ENCODE measurements around the gene PKN3. TPM values are rescaled to one million over a fixed set of nuclear protein-coding genes. Genes with fewer than 3 reads are reported as not detected.

Gene PKN3
- total RNA-seq, 1 donor from 2014 or later: 30.0 TPM

- H3K4me1 Mint-ChIP-seq: no peaks in the 10 kb centered on the region
- no peak for DNase-seq (ENCODE audit: low read depth, low spot score)
- H3K4me3 Mint-ChIP-seq: no peak overlapping the region
- no peaks in the 10 kb centered on the region for H3K36me3 Mint-ChIP-seq (ENCODE audit: low read depth)
- TF ChIP-seq, protein P1, sequence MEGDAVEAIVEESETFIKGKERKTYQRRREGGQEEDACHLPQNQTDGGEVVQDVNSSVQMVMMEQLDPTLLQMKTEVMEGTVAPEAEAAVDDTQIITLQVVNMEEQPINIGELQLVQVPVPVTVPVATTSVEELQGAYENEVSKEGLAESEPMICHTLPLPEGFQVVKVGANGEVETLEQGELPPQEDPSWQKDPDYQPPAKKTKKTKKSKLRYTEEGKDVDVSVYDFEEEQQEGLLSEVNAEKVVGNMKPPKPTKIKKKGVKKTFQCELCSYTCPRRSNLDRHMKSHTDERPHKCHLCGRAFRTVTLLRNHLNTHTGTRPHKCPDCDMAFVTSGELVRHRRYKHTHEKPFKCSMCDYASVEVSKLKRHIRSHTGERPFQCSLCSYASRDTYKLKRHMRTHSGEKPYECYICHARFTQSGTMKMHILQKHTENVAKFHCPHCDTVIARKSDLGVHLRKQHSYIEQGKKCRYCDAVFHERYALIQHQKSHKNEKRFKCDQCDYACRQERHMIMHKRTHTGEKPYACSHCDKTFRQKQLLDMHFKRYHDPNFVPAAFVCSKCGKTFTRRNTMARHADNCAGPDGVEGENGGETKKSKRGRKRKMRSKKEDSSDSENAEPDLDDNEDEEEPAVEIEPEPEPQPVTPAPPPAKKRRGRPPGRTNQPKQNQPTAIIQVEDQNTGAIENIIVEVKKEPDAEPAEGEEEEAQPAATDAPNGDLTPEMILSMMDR (conservative IDR thresholded peaks at IDR 0.05): no peak
- H3K27ac Mint-ChIP-seq (ENCODE audit: unreplicated experiment): no peak overlapping the region
- H3K27me3 Mint-ChIP-seq (ENCODE audit: low read depth): no peaks in the 10 kb centered on the region
- no peaks in the 10 kb centered on the region for H3K9me3 Mint-ChIP-seq
Observed at GRCh38 chr9:128764361-128764760, 62.1 kb downstream of the PKN3 start.

DNA sequence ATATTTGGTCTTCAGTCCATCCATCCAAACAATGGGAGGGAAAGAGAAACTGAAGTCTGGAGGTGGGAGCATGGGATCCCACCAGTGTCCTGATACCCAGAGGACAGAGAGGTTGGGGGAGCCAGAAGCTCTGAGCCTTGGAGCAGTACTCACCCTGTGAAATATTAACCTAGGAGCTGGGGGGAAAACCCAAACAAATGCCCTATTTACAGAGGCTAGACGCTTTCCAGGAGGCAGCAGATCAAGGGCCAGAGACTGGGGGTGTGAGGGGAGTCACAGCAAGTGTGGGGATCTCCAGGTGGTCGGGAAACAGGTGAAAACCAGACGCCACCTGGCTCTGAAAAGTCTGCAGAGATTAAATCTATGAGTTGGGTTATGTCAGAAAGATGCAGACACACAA, 63.2 kb downstream of the PKN3 start:
- DNase-seq (ENCODE audit: low read depth, low spot score): no peak
- TF ChIP-seq, protein P1 (conservative IDR thresholded peaks at IDR 0.05): no peak
- H3K4me3 Mint-ChIP-seq: no peak overlapping the region
- H3K9me3 Mint-ChIP-seq: no peaks in the 10 kb centered on the region
- peak overlapping the region; percentile 27 for H3K27ac Mint-ChIP-seq (ENCODE audit: unreplicated experiment)
- H3K4me1 Mint-ChIP-seq: peaks cover 2% of the 10 kb centered on the region
- H3K36me3 Mint-ChIP-seq (ENCODE audit: low read depth): no peaks in the 10 kb centered on the region
- no peaks in the 10 kb centered on the region for H3K27me3 Mint-ChIP-seq (ENCODE audit: low read depth)

DNA sequence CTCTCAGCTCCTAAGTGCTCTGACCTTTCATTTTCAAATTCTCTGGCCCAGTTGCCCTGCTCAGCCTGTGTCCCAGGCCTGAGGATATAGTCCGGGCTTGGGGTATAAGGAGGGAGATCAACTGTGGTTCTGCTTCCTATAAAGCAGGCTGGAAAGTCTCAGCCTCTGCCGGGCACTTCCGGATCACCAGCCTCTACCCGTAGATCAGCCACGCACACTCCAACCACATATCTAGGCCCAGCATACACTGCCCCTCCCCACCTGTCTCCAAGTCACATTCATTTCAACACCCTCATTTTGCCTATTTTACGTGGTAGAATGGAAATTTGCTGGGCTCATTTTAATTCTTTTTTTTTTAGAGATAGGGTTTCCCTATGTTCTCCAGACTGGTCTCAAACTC, 66.3 kb downstream of the PKN3 start:
- Mint-ChIP-seq H3K4me3 (peak overlapping the region; percentile 15), H3K4me1 (peaks cover 10% of the 10 kb centered on the region), H3K9me3 (no peaks in the 10 kb centered on the region), H3K27ac (ENCODE audit: unreplicated experiment) (no peak overlapping the region), H3K27me3 (ENCODE audit: low read depth) (no peaks in the 10 kb centered on the region), H3K36me3 (ENCODE audit: low read depth) (no peaks in the 10 kb centered on the region)
- TF ChIP-seq, protein P1 (conservative IDR thresholded peaks at IDR 0.05): no peak
- DNase-seq (ENCODE audit: low read depth, low spot score): no peak

Other genes with a start within 250 kb of the PKN3 start
- 85.2 and 85.5 TPM in 2 replicates for gene ODF2, start 246.5 kb upstream of the PKN3 start, total RNA-seq
- gene GLE1, start 197.8 kb upstream of the PKN3 start, total RNA-seq: 25.8 and 28.0 TPM in 2 replicates
- gene SPTAN1, start 149.9 kb upstream of the PKN3 start, total RNA-seq: 280 and 289 TPM in 2 replicates
- gene DYNC2I2, start 45.7 kb upstream of the PKN3 start, total RNA-seq: 120 and 128 TPM in 2 replicates
- 891 and 930 TPM in 2 replicates for gene SET, start 13.3 kb upstream of the PKN3 start, total RNA-seq
- 15.1 and 15.7 TPM in 2 replicates for gene ZDHHC12, start 21.6 kb downstream of the PKN3 start, total RNA-seq
- 19.1 and 19.3 TPM in 2 replicates for gene ZER1, start 69.4 kb downstream of the PKN3 start, total RNA-seq
- gene TBC1D13, start 84.8 kb downstream of the PKN3 start, total RNA-seq: 28.9 and 32.3 TPM in 2 replicates
- gene ENDOG, start 116.0 kb downstream of the PKN3 start, total RNA-seq: 21.9 and 23.7 TPM in 2 replicates
- gene SPOUT1, start 127.3 kb downstream of the PKN3 start, total RNA-seq: 66.7 and 66.8 TPM in 2 replicates
- gene KYAT1, start 179.4 kb downstream of the PKN3 start, total RNA-seq: 17.7 and 17.9 TPM in 2 replicates
- gene LRRC8A, start 179.6 kb downstream of the PKN3 start, total RNA-seq: 48.5 and 49.7 TPM in 2 replicates
- gene PHYHD1, start 218.5 kb downstream of the PKN3 start, total RNA-seq: 3.9 and 5.0 TPM in 2 replicates
- 20.7 and 21.1 TPM in 2 replicates for gene DOLK, start 245.1 kb downstream of the PKN3 start, total RNA-seq
- 128 TPM in 2 replicates for gene NUP188, start 245.2 kb downstream of the PKN3 start, total RNA-seq

All from neural crest cell (in vitro differentiated cells).